ENCODE results near the gene ARL3. TPM values are rescaled to one million over a fixed set of nuclear protein-coding genes. Genes with fewer than 3 reads are reported as not detected.

Gene ARL3
- total and polyA plus RNA-seq, 2 of the 4 experiments (the other 2 are of a cell fraction): 5.0 to 14.3 TPM

DNA sequence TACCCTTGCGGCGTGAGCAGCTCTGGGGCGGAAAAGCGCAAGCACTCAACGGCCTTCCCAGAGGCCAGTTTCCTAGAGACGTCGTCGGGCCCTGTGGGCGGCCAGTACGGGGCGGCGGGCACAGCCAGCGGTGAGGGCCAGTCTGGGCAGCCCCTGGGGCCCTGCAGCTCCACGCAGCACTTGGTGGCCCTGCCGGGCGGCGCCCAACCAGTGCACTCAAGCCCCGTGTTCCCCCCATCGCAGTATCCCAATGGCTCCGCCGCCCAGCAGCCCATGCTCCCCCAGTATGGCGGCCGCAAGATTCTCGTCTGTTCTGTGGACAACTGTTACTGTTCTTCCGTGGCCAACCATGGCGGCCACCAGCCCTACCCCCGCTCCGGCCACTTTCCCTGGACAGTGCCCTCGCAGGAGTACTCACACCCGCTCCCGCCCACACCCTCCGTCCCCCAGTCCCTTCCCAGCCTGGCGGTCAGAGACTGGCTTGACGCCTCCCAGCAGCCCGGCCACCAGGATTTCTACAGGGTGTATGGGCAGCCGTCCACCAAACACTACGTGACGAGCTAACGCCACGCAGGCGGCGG is 57.3 kb downstream of the ARL3 start:
- dilution Hi-C loops (cut with HindIII; ENCODE audit: low sequenced_read_pairs, unreplicated experiment) (no loop called here), in situ Hi-C loops (cut with MboI; ENCODE audit: low sequenced_read_pairs) (no loop called here), intact Hi-C loops (cut with micrococcal nuclease) (no loop called here)
- Histone ChIP-seq H2BK15ac (ENCODE audit: low read depth, low read length) (no peak overlapping the region), H3K4me3 (ENCODE audit: insufficient read depth, low read depth, low read length) (no peak overlapping the region), H3K56ac (ENCODE audit: extremely low read depth, insufficient read depth, low read length) (no peak overlapping the region), H2AK9ac (replicated peaks; ENCODE audit: low read depth, low read length, poor library complexity) (no peak overlapping the region), H3K79me1 (ENCODE audit: low read depth in 1 of 2, low read length in 2 of 2) (peaks cover 10 to 84% of the 10 kb centered on the region in 2 experiments), H2BK20ac (ENCODE audit: low read depth, low read length) (no peak overlapping the region), H3K9me3 (ENCODE audit: control insufficient read depth, insufficient read depth, low read length) (no peaks in the 10 kb centered on the region), H4K91ac (ENCODE audit: insufficient read depth, low read depth, low read length) (no peak overlapping the region), H3K23ac (ENCODE audit: low read depth, low read length) (no peak overlapping the region), H2AK5ac (ENCODE audit: low read depth, low read length) (no peak overlapping the region), H3K27ac (ENCODE audit: insufficient read depth, low read length) (no peak overlapping the region), H3K9ac (ENCODE audit: low read depth, low read length) (no peak overlapping the region), H2BK5ac (ENCODE audit: low read depth, low read length, poor library complexity, severe bottlenecking) (no peak overlapping the region), H4K20me1 (ENCODE audit: insufficient read depth, low read length) (peaks cover 83% of the 10 kb centered on the region), H2BK120ac (ENCODE audit: low read depth, low read length) (no peak overlapping the region), H4K5ac (ENCODE audit: low read depth, low read length) (no peak overlapping the region), H3K36me3 (ENCODE audit: control insufficient read depth, insufficient read depth, low read length) (peaks cover 58% of the 10 kb centered on the region), H3K4ac (ENCODE audit: low read depth, low read length) (no peak overlapping the region), H4K8ac (ENCODE audit: low read depth in 2 of 2, low read length in 2 of 2) (no peak overlapping the region), H3K9me1 (ENCODE audit: insufficient read depth, low read length) (peaks cover 31% of the 10 kb centered on the region), H3K4me1 (ENCODE audit: control insufficient read depth, insufficient read depth, low read length) (peaks cover 20% of the 10 kb centered on the region), H2AFZ (replicated peaks; ENCODE audit: low read length, poor library complexity) (no peak overlapping the region), H3K4me2 (ENCODE audit: low read depth, low read length) (no peak overlapping the region), H3K18ac (ENCODE audit: low read depth, low read length) (no peak overlapping the region), H3K14ac (replicated peaks; ENCODE audit: low read depth, low read length) (no peak overlapping the region), H3K27me3 (ENCODE audit: control insufficient read depth, insufficient read depth, low read length) (no peaks in the 10 kb centered on the region)
- 99% methylated on average over 14 of the region's 42 CpGs; no CpG with 5 or more reads in 1 of the 2 experiments for WGBS, 2 experiments (ENCODE audit: extremely low coverage in 2 of 2, insufficient read length in 1 of 2)
- DNase-seq (no peak), ATAC-seq (ENCODE audit: low read depth) (no peak)
- TF ChIP-seq CHD1 (IDR thresholded peaks at IDR 0.05; ENCODE audit: low read depth, low read length) (no peak), CEBPB (IDR thresholded peaks at IDR 0.05; ENCODE audit: low read depth, low read length) (no peak), MAZ (IDR thresholded peaks at IDR 0.05; ENCODE audit: borderline replicate concordance, low read depth, low read length) (no peak), FOS (IDR thresholded peaks at IDR 0.05; ENCODE audit: low read depth, low read length) (no peak), RCOR1 (IDR thresholded peaks at IDR 0.05; ENCODE audit: insufficient replicate concordance, low read length) (no peak), RFX5 (IDR thresholded peaks at IDR 0.05; ENCODE audit: low read depth, low read length) (no peak), MAFK (IDR thresholded peaks at IDR 0.05; ENCODE audit: low read depth, low read length) (no peak), MXI1 (IDR thresholded peaks at IDR 0.05; ENCODE audit: borderline replicate concordance, low read depth, low read length) (no peak), SMC3 (IDR thresholded peaks at IDR 0.05; ENCODE audit: low read depth, low read length) (no peak)
- TF ChIP-seq, protein P1, sequence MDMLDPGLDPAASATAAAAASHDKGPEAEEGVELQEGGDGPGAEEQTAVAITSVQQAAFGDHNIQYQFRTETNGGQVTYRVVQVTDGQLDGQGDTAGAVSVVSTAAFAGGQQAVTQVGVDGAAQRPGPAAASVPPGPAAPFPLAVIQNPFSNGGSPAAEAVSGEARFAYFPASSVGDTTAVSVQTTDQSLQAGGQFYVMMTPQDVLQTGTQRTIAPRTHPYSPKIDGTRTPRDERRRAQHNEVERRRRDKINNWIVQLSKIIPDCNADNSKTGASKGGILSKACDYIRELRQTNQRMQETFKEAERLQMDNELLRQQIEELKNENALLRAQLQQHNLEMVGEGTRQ (IDR thresholded peaks at IDR 0.05; ENCODE audit: low read depth, low read length): no peak
- ChIA-PET CTCF (no interaction called here), POLR2A (ENCODE audit: unreplicated experiment) (interaction anchor here (0.6 kb wide), 1 partner anchor 112 kb away, joined by 8 read pairs; no protein-coding TSS in a partner anchor)
- BruUV-seq (replicated peaks): TSS peak; percentile 77

Data from IMR-90 (cell line).